Skin epidermis (tissue), 12 donors: ENCODE results near the gene OR2V1.
"Not testable (repeated sequence)": the region's sequence is repeated elsewhere in the genome, so short reads cannot be mapped to it uniquely, and the experiment has no call there.

Source experiments
- H3K27ac ChIP-seq, 21 experiments: fragments of 200-600 bp; sonication (generic) in 11 of 21; one replicate each; pipeline ENCODE4 v1.5.0; 2020; ENCODE audit warnings: mild to moderate bottlenecking in 3 of 21, inconsistent platforms in 2 of 21, moderate library complexity in 2 of 21
- H3K4me3 ChIP-seq, 7 experiments: fragments of 200-600 bp; sonication (generic) in 2 of 7; one replicate each; pipeline ENCODE4 v1.5.0; 2020; ENCODE audit warnings: inconsistent platforms in 2 of 7, mild to moderate bottlenecking in 2 of 7, moderate library complexity in 1 of 7

OR2V1 gene

DNA sequence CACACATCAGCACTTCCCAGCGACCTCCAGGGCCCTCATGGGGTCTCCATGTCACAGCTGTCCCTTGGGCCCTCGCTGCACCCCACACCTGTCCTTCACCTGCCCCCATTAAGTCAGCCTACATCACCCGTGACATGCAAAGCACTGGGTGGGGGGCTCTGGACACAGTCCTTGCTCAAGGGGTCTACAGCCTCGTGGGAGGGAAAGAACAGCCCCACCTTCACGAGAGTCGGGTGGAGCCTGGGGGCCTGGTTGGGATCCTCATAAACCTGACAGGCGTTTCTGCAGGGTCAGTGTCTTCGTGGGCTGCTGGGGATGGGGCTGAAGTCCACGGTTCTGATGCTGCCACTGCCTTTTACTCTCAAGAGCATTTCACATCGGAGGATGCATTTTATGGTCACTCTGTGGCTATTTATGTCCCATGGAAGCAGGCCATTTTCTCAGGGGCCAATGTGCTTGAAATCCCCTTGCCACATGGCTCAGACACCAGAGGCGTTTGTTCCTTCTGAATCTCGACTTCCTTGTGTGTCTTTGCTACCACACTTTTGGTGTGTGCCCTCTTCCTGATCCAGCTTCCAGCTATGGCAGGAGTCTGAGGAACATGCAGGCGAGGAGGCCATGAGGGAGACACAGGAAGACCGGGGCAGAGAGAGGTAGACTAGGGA is at the start of gene OR2V1:
OR2V1 (minus strand) TSS at position 338 of the 665 bp plus-strand sequence. CDS start 5,865 bp downstream, outside the sequence.
- no peak within 1 kb of the TSS for H3K27ac ChIP-seq
- H3K4me3 ChIP-seq, result no peak within 1 kb of the TSS

DNA sequence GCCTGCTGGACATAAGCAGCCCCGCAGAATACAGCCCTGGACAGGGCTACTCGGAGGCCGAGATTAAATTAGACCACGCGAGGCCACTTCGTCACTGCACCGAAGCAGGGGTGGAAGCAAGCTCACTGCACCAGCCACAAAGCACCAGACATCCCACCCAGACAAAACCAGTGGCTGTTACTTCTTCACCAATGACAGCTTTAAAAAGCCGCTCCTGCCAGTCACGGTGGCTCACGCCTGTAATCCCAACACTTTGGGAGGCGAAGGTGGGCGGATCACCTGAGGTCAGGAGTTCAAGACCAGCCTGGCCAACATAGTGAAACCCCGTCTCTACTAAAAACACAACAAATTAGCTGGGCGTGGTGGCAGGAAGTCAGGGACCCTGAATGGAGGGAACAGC is 46.6 kb upstream of the OR2V1 start:
- not testable (repeated sequence) for H3K4me3 ChIP-seq, H3K27ac ChIP-seq

DNA sequence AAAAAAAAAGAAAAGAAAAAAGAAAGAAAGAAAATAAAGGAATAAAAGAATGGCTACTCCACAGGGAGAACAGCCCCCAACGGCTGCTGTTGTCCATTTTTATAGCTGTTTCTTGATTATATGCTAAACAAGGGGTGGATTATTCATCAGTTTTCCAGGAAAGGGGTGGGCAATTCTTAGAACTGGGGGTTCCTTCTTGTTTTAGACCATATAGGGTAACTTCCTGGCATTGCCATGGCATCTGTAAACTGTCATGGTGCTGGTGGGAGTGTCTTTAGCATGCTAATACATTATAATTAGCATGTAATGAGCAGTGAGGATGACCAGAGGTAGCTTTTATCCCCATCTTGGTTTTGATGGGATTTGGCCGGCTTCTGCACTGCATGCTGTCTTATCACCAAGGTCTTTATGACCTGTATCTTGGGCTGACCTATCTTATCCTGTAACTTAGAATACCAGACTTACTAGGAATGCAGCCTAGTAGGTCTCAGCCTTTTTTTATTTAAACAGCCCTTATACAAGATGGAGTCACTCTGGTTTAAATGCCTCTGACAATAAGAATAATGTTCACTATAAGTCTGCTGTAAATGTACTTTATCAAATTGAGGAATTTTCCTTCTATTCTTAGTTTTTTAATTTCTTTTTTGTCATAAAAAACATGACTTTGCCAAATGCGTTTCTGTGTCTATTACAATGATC is 45.4 kb upstream of the OR2V1 start:
- H3K4me3 ChIP-seq, result no peak overlapping the region
- no peak overlapping the region for H3K27ac ChIP-seq

DNA sequence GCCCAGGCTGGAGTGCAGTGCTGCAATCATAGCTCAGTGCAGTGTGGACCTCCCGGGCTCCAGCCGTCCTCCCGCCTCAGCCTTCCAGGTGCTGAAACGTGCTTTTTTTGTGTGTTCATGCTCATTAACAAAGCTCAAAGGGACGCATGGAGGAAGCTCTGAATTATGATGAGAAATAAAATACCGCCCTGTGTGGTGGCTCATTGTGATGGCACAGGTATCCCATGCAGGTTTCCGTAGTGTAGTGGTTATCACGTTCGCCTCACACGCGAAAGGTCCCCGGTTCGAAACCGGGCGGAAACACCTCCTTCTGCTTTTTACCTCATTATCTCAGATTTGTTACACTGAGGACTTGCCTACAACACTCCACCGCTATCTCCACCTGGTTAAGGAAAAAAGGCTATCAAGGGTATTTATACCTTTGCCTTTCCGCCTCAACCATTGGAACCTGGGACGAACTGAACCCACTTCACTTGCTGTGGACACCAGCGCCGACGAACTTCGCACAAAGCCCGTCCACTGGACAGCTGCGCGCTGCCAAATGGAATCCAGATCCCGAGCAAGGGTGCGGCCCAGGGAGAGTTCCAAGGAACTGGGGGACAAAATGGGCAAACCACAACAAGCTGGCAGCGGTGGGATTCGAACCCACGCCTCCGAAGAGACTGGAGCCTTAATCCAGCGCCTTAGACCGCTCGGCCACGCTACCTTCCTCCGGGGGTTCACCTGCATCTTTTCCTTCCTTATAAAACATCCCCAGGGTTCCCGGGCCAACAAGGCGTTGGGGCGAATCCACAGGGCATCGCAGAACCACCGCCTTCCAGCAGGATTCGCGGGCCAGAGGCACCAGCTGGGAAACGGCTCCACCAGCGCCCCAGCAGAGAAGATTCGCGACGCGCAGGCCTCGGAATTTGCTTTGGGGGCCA is 42.7 kb upstream of the OR2V1 start:
- H3K4me3 ChIP-seq, result no peak overlapping the region
- peak overlapping the region in 1 of 21 experiments; percentile 14 for H3K27ac ChIP-seq

- Histone ChIP-seq H3K4me3 (no peak overlapping the region), H3K27ac (peak overlapping the region in 1 of 21 experiments; percentile 14)
These were observed 42.1 kb upstream of the OR2V1 start for GRCh38 chr5:181173027-181173419.

- Histone ChIP-seq H3K4me3 (no peak overlapping the region), H3K27ac (no peak overlapping the region)
These were observed 40.8 kb upstream of the OR2V1 start for GRCh38 chr5:181171782-181172181.

DNA sequence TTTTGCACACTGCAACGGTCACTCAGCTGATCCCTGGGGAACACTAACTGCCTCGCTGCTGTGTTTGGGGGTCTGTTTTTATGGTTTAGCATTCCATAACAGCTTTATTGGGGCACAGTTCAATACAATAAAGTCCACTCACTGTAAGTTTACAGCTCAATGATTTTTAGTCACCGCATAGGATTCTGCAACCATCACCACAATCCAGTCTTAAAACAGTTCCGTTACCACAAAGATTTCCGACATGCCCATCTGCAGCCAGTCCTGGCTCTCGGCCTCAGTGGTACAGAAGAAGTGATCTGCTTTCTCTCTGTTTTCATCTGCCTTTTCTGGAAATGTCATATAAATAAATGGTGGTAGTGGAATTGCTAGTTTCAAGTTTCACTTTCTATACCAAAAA is 40.0 kb upstream of the OR2V1 start:
- H3K4me3 ChIP-seq, result no peak overlapping the region
- H3K27ac ChIP-seq, result no peak overlapping the region

GRCh38 chr5:181170237-181170825 is 39.4 kb upstream of the OR2V1 start:
- H3K4me3 ChIP-seq, result peak overlapping the region in 1 of 7 experiments; percentile 23
- no peak overlapping the region for H3K27ac ChIP-seq

DNA sequence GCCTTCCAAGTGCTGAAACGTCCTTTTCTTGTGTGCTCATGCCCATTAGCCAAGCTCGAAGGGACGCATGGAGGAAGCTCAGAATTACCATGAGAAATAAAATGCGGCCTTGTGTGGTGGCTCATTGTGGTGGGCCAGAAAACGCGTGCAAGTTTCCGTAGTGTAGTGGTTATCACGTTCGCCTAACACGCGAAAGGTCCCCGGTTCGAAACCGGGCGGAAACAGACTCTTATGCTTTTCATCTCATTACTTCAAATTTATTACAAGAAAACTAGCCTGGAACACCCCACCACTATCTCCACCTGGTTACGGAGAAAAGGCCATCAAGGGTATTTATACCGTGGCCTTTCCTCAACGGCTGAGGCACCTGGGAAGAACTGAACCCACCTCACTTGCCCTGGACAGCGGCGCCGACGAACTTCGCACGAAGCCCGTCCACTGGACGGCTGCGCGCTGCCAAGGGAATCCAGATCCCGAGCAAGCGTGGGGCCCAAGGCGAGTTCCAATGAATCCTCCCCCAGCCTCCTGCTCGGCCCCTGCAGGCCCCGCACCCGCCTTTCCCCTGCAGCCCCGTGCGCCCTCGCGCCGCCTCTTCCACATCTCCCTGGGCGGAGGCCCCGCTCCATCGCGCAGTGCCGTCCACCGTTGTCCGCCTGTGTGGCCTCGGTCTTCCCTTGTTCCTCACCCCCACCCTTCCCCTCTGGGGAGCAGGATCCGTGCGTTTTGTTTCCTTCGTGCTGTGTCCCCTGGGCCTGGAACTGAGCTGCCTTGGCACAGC is 38.7 kb upstream of the OR2V1 start:
- H3K4me3 ChIP-seq, result peak overlapping the region in 1 of 7 experiments; percentile 23

DNA sequence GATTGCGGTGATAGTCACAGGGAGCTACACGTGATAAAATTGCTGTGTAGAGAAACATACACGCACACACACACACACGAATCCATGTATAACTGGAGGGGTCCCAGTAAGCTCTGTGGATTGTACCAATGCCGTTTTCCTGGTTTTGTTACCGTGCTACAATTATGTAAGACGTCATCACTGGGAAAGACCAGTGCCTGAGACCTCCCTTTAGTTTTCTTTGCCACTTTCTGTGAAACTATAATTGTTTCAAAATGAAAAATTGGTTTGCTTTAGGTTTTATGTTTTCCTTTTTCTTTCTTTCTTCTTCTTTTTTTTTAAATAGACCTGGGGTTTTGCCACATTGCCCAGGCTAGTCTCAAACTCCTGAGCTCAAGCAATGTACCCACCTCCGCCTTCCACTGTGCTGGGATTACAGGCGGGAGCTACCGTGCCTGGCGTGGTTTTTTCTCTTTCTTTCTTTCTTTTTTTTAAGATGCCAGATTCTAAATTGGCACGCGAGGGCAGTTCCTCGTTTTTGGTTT is 37.7 kb upstream of the OR2V1 start:
- no peak overlapping the region for H3K4me3 ChIP-seq
- no peak overlapping the region for H3K27ac ChIP-seq

More for the DNA sequence above, 38.7 kb upstream of the OR2V1 start:
- H3K27ac ChIP-seq, result not testable (repeated sequence)

DNA sequence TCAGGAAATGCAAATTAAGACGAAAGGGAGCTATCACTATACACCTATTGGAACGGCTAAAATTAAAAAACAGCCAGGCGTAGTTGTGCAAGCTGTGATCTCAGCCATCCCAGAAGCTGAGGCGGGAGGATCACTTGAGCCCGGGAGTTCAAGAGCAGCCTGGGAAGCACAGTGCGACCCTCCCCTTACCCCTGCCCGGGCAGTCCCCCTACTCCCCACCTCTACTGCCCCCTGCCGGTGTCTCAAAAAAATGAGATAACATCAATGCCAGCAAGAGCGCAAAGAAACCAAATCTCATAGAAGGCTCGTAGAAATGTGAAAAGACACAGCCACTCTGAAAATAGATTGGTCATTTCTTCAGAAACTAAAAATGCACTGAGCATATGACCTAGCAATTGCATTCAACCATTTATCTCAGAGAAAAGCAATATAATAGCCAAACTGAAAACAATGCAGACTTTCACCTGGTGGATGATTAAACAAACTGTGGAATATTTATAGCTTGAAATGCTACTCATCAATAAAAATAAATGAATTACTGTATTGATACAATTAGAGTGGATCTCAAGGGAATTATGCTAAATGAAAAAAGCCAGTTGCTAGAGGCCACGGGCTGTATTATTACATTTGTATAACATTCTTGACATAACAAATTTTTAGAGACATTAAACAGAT is 37.0 kb upstream of the OR2V1 start:
- Histone ChIP-seq H3K4me3 (no peak overlapping the region), H3K27ac (no peak overlapping the region)

- Histone ChIP-seq H3K4me3 (no peak overlapping the region), H3K27ac (no peak overlapping the region)
These were observed 36.1 kb upstream of the OR2V1 start for GRCh38 chr5:181166812-181167733.

DNA sequence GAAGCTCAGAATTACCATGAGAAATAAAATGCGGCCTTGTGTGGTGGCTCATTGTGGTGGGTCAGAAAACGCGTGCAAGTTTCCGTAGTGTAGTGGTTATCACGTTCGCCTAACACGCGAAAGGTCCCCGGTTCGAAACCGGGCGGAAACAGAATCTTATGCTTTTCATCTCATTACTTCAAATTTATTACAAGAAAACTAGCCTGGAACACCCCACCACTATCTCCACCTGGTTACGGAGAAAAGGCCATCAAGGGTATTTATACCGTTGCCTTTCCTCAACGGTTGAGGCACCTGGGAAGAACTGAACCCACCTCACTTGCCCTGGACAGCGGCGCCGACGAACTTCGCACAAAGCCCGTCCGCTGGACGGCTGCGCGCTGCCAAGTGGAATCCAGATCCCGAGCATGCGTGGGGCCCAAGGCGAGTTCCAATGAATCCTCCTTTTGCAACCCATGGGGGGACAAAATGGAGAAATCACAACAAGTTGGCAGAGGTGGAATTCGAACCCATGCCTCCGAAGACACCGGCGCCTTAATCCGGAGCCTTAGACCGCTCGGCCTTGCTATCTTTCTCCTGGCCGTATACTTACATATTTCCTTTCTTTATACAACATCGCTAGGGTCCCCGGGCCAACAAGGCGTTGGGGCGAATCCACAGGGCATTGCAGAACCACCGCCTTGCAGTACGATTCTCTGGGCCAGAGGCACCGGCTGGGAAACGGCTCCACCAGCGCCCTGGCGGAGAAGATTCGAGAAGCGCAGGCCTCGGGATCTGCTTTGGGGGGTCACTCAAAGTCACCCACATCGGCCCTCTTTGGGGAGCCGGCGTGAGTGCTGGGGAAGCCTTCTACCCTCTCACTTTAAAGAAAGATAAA is 33.3 kb upstream of the OR2V1 start:
- Histone ChIP-seq H3K27ac (no peak overlapping the region), H3K4me3 (no peak overlapping the region)

DNA sequence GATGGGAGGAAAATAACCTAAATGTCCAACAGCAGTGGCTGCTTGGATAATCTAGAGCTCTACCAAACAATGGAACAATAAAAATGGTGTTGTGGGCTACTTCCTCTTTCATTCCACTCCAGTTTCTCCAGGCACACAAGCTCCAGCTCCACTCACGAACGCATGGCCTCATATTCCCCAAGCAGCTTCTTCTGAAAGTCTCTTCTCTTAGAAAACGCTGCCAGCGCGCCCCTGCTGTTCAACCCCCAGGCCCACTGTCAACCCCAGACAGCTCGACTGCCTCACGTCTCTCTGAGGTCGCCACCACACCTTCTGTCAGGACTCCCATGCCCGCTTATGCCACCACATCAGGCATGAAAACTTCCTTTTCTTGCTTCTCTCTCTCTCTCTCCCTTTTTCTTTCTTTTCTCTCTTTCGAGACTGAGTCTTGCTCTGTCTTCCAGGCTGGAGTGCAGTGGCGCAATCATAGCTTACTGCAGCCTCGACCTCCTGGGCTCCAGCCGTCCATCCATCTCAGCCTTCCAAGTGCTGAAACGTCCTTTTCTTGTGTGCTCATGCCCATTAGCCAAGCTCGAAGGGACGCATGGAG is 32.6 kb upstream of the OR2V1 start:
- Histone ChIP-seq H3K4me3 (no peak overlapping the region), H3K27ac (no peak overlapping the region)

- no peak overlapping the region for H3K4me3 ChIP-seq
These were observed 30.7 kb upstream of the OR2V1 start for GRCh38 chr5:181161534-181162175.

More at GRCh38 chr5:181161534-181162175, 30.7 kb upstream of the OR2V1 start:
- peak overlapping the region in 3 of 21 experiments; percentile 14 to 68 (median 42) for H3K27ac ChIP-seq
